ENCODE data around the gene KRTAP10-7.
"Not testable (repeated sequence)": the region's sequence is repeated elsewhere in the genome, so short reads cannot be mapped to it uniquely, and the experiment has no call there.

The KRTAP10-7 gene

GRCh38 chr21:44603109-44603875 is 2.9 kb downstream of the KRTAP10-7 start:
- TF ChIP-seq, protein P1, sequence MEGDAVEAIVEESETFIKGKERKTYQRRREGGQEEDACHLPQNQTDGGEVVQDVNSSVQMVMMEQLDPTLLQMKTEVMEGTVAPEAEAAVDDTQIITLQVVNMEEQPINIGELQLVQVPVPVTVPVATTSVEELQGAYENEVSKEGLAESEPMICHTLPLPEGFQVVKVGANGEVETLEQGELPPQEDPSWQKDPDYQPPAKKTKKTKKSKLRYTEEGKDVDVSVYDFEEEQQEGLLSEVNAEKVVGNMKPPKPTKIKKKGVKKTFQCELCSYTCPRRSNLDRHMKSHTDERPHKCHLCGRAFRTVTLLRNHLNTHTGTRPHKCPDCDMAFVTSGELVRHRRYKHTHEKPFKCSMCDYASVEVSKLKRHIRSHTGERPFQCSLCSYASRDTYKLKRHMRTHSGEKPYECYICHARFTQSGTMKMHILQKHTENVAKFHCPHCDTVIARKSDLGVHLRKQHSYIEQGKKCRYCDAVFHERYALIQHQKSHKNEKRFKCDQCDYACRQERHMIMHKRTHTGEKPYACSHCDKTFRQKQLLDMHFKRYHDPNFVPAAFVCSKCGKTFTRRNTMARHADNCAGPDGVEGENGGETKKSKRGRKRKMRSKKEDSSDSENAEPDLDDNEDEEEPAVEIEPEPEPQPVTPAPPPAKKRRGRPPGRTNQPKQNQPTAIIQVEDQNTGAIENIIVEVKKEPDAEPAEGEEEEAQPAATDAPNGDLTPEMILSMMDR (IDR thresholded peaks at IDR 0.05; ENCODE audit: low read depth, low read length), result no peak
- H3K4me3 ChIP-seq (ENCODE audit: low read depth, low read length), result no peak overlapping the region
- no peak for DNase-seq (ENCODE audit: low read depth, low spot score)
- in situ Hi-C loops (cut with HindIII; ENCODE audit: low sequenced_read_pairs), result no loop called here

DNA sequence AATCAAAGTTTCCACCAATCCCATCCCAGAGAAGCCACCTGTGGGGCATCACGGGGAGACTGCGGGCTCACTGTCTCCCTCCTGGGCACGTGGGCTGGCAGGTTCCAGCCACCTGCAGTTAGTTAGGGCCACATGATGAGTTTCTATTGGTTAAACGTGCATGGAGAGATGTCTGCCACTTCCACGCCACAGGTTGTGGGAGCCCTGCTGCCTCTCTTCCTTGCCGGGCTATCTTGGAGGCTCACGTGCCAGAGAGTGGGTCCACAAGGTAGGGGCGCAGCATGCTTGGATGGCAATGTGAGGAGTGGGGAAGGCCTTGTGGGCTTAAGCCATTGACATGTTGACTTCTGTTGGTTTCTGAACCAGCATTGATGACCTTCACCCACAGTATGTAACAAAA is 3.5 kb downstream of the KRTAP10-7 start:
- in situ Hi-C loops (cut with HindIII; ENCODE audit: low sequenced_read_pairs), result no loop called here

DNA sequence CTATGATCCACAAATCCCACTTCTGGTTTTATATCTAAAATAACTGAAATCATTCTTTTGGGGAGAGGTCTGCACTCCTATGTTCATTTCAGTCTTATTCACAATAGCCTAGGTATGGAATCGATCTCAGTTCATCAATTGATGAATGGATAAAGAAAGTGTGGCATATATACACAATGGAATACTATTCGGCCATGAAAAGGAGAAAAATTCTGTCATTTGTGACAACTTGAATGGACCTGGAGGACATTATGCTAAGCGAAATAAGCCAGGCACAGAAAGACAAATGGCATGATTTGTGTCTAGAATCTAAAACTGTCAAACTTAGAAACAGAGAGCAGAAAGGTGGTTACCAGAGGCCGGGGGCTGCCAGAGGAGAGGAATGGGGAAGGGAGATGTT is 6.1 kb downstream of the KRTAP10-7 start:
- H3K4me3 ChIP-seq (ENCODE audit: low read depth, low read length), result no peak overlapping the region
- in situ Hi-C loops (cut with HindIII; ENCODE audit: low sequenced_read_pairs), result no loop called here
- TF ChIP-seq, protein P1 (IDR thresholded peaks at IDR 0.05; ENCODE audit: low read depth, low read length), result no peak
- no peak for DNase-seq (ENCODE audit: low read depth, low spot score)

More for the DNA sequence above, 3.5 kb downstream of the KRTAP10-7 start:
- no peak for DNase-seq (ENCODE audit: low read depth, low spot score)
- no peak overlapping the region for H3K4me3 ChIP-seq (ENCODE audit: low read depth, low read length)
- TF ChIP-seq, protein P1 (IDR thresholded peaks at IDR 0.05; ENCODE audit: low read depth, low read length), result no peak

DNA sequence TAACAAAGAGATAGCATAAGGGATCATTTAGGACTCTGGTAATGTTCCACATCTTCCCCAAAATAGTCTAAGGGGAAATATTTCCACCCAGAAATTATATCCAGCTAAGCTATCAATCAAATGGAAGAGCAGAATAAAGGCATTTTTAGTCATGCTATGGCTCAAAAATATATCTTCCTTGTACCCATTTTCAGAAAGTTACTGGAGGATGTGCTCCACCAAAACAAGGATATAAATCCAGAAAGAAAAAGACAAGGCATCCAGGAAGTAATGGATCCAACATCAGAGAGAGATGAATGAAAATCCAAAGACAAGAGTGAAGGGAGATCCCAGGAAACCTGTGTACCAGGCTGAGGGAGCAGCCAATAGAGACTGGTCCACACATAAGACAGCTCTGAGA is 8.8 kb downstream of the KRTAP10-7 start:
- in situ Hi-C loops (cut with HindIII; ENCODE audit: low sequenced_read_pairs), result no loop called here
- DNase-seq (ENCODE audit: low read depth, low spot score), result no peak
- TF ChIP-seq, protein P1 (IDR thresholded peaks at IDR 0.05; ENCODE audit: low read depth, low read length), result no peak
- no peak overlapping the region for H3K4me3 ChIP-seq (ENCODE audit: low read depth, low read length)

DNA sequence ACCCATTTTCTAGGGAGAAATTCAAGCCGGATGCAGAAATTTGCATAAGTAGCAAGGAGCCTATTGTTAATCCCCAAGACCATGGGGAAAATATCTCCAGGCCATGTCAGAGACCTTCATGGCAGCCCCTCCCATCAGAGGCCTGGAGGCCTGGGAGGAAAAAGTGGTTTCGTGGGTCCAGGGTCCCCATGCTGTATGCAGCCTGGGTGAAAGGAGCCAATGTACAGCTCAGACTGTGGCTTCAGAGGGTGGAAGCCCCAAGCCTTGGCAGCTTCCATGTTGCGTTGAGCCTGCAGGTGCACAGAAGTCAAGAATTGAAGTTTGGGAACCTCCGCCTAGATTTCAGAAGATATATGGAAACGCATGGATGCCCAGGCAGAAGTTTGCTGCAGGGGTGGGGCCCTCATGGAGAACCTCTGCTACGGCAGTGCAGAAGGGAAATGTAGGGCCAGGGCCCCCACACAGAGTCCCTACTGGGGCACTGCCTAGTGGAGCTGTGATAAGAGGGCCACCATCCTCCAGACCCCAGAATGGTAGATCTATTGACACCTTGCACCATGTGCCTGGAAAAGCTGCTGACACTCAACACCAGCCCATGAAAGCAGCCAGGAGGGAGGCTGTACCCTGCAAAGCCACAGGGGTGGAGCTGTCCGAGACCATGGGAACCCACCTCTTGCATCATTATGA is 9.9 kb downstream of the KRTAP10-7 start:
- DNase-seq (ENCODE audit: low read depth, low spot score); H3K4me3 ChIP-seq (ENCODE audit: low read depth, low read length); in situ Hi-C loops (cut with HindIII; ENCODE audit: low sequenced_read_pairs): not testable (repeated sequence)

- no peak for DNase-seq (ENCODE audit: low read depth, low spot score)
- in situ Hi-C loops (cut with HindIII; ENCODE audit: low sequenced_read_pairs), result no loop called here
Measured at GRCh38 chr21:44611551-44611950, 11.2 kb downstream of the KRTAP10-7 start.

More at GRCh38 chr21:44611551-44611950, 11.2 kb downstream of the KRTAP10-7 start:
- H3K4me3 ChIP-seq (ENCODE audit: low read depth, low read length), result no peak overlapping the region
- TF ChIP-seq, protein P1 (IDR thresholded peaks at IDR 0.05; ENCODE audit: low read depth, low read length), result no peak
